Neural cell (in vitro differentiated cells): ENCODE data around the gene FOXJ1. TPM values are rescaled to one million over a fixed set of nuclear protein-coding genes. Genes with fewer than 3 reads are reported as not detected.

ENCODE experiments used
- H2AFZ ChIP-seq: fragments of 200-600, 300-800 bp; sonication (generic), shearing (Covaris generic); 2 replicates; pipeline ENCODE4 v1.6.0; 2014; ENCODE audit warnings: low read depth, mild to moderate bottlenecking, antibody characterized with exemption, low read length, moderate library complexity
- H3F3A ChIP-seq: fragments of 200-600 bp; shearing (Covaris generic); 2 replicates; pipeline ENCODE4 v1.6.1; 2016; ENCODE audit warnings: mild to moderate bottlenecking, moderate library complexity, mixed read lengths, antibody characterized with exemption, low read length; ENCODE audit not compliant: insufficient read depth, poor library complexity, severe bottlenecking
- H3K27ac ChIP-seq: fragments of 200-600, 300-800 bp; sonication (generic), shearing (Covaris generic); 2 replicates; pipeline ENCODE4 v1.5.1; 2014; ENCODE audit warnings: mild to moderate bottlenecking, low read length, moderate library complexity
- H3K27me3 ChIP-seq: fragments of 300-800, 200-600 bp; sonication (generic), shearing (Covaris generic); 2 replicates; pipeline ENCODE4 v1.6.0; 2014; ENCODE audit warnings: mild to moderate bottlenecking, low read depth, low read length, moderate library complexity; ENCODE audit not compliant: insufficient read depth
- H3K36me3 ChIP-seq: fragments of 300-800, 200-600 bp; sonication (generic), shearing (Covaris generic); 2 replicates; pipeline ENCODE4 v1.5.1; 2014; ENCODE audit warnings: mild to moderate bottlenecking, antibody characterized with exemption, low read length, moderate library complexity; ENCODE audit not compliant: insufficient read depth
- H3K4me2 ChIP-seq: fragments of 300-800, 200-600 bp; sonication (generic), shearing (Covaris generic); 2 replicates; pipeline ENCODE4 v1.6.0; 2014; ENCODE audit warnings: mild to moderate bottlenecking, low read length
- H3K4me3 ChIP-seq: fragments of 300-800, 200-600 bp; sonication (generic), shearing (Covaris generic); 2 replicates; pipeline ENCODE4 v1.5.1; 2014; ENCODE audit warnings: mild to moderate bottlenecking, low read length, moderate library complexity
- H3K79me2 ChIP-seq: fragments of 200-600 bp; shearing (Covaris generic); replicated peaks from 2 replicates; pipeline ENCODE4 v1.6.0; 2014; ENCODE audit warnings: mild to moderate bottlenecking, low read length, moderate library complexity; ENCODE audit not compliant: insufficient read depth
- H3K9ac ChIP-seq: fragments of 300-800, 200-600 bp; sonication (generic), shearing (Covaris generic); 2 replicates; pipeline ENCODE4 v1.6.1; 2016; ENCODE audit warnings: mild to moderate bottlenecking, low read length, mixed read lengths
- H3K9me2 ChIP-seq: fragments of 200-600 bp; shearing (Covaris generic); 2 replicates; pipeline ENCODE4 v1.6.1; 2016; ENCODE audit warnings: mild to moderate bottlenecking, low read length, mixed read lengths; ENCODE audit not compliant: insufficient read depth
- H3K9me3 ChIP-seq: fragments of 200-600, 300-800 bp; sonication (generic), shearing (Covaris generic); 2 replicates; pipeline ENCODE4 v1.6.1; 2016; ENCODE audit warnings: mild to moderate bottlenecking, mixed run types, low read length, moderate library complexity, mixed read lengths
- H4K20me1 ChIP-seq: fragments of 200-600 bp; shearing (Covaris generic); 2 replicates; pipeline ENCODE4 v1.6.1; 2016; ENCODE audit warnings: mild to moderate bottlenecking, mixed run types; ENCODE audit not compliant: insufficient read depth
- EP300 ChIP-seq: fragments of 450-650 bp; conservative IDR thresholded peaks from 2 replicates; pipeline ENCODE4 v1.6.1; 2014; ENCODE audit warnings: antibody characterized with exemption, mild to moderate bottlenecking, moderate library complexity; ENCODE audit not compliant: poor library complexity, severe bottlenecking
- EZH2 ChIP-seq: fragments of 200-600, 300-800 bp; shearing (Covaris generic), sonication (generic); IDR thresholded peaks from 2 replicates; pipeline ENCODE4 v1.6.1; 2014; ENCODE audit warnings: antibody characterized with exemption, low read length, borderline replicate concordance, mild to moderate bottlenecking; ENCODE audit not compliant: insufficient read depth, poor library complexity, severe bottlenecking
- MXI1 ChIP-seq: fragments of 450-650 bp; conservative IDR thresholded peaks from 2 replicates; pipeline ENCODE4 v1.6.1; 2014; ENCODE audit warnings: antibody characterized with exemption, mild to moderate bottlenecking; ENCODE audit not compliant: poor library complexity, severe bottlenecking
- POLR2AphosphoS5 ChIP-seq: IDR thresholded peaks from 2 replicates; pipeline ENCODE4 v1.6.1; 2012
- RAD21 ChIP-seq: fragments of 450-650 bp; conservative IDR thresholded peaks from 2 replicates; pipeline ENCODE4 v1.6.1; 2014; ENCODE audit warnings: antibody characterized with exemption, mild to moderate bottlenecking, moderate library complexity
- REST ChIP-seq: IDR thresholded peaks from 2 replicates; pipeline ENCODE4 v1.6.1; 2012; ENCODE audit warnings: borderline replicate concordance
- SMC3 ChIP-seq: fragments of 450-650 bp; conservative IDR thresholded peaks from 2 replicates; pipeline ENCODE4 v1.6.1; 2014; ENCODE audit warnings: antibody characterized with exemption, mild to moderate bottlenecking, moderate library complexity; ENCODE audit not compliant: poor library complexity
- TAF1 ChIP-seq: IDR thresholded peaks from 2 replicates; pipeline ENCODE4 v1.6.1; 2012; ENCODE audit warnings: low read depth
- polyA plus RNA-seq: library from polyadenylated mRNA; depleted of rRNA; stranded (reverse); fragments of >200 nt; gene quantifications from 2 replicates; pipeline ENCODE4 v1.2.3, GENCODE V29; 2014
- TF ChIP-seq, protein P1 (sequence below): fragments of 450-650 bp; IDR thresholded peaks from 2 replicates; pipeline ENCODE4 v1.5.1; 2014; ENCODE audit warnings: antibody characterized with exemption, mild to moderate bottlenecking, moderate library complexity; ENCODE audit not compliant: poor library complexity, severe bottlenecking

Gene FOXJ1
- polyA plus RNA-seq, 1 donor from 2014 or later = 0.56 TPM

GRCh38 chr17:76089680-76090516 lies 51.1 kb downstream of the FOXJ1 start:
- Histone ChIP-seq H3K9me3 (no peaks in the 10 kb centered on the region), H3K36me3 (peaks cover 7% of the 10 kb centered on the region), H3K79me2 (no peaks in the 10 kb centered on the region), H3K4me2 (no peak overlapping the region), H4K20me1 (no peaks in the 10 kb centered on the region), H2AFZ (no peak overlapping the region), H3K9ac (no peak overlapping the region), H3K9me2 (no peaks in the 10 kb centered on the region), H3K4me3 (no peak overlapping the region), H3F3A (no peaks in the 10 kb centered on the region), H3K27me3 (no peaks in the 10 kb centered on the region), H3K27ac (no peak overlapping the region)
- no peak for TF ChIP-seq MXI1
- no peak for TF ChIP-seq EP300
- no peak for TF ChIP-seq EZH2
- TF ChIP-seq POLR2AphosphoS5 = no peak
- no peak for TF ChIP-seq RAD21
- TF ChIP-seq, protein P1, sequence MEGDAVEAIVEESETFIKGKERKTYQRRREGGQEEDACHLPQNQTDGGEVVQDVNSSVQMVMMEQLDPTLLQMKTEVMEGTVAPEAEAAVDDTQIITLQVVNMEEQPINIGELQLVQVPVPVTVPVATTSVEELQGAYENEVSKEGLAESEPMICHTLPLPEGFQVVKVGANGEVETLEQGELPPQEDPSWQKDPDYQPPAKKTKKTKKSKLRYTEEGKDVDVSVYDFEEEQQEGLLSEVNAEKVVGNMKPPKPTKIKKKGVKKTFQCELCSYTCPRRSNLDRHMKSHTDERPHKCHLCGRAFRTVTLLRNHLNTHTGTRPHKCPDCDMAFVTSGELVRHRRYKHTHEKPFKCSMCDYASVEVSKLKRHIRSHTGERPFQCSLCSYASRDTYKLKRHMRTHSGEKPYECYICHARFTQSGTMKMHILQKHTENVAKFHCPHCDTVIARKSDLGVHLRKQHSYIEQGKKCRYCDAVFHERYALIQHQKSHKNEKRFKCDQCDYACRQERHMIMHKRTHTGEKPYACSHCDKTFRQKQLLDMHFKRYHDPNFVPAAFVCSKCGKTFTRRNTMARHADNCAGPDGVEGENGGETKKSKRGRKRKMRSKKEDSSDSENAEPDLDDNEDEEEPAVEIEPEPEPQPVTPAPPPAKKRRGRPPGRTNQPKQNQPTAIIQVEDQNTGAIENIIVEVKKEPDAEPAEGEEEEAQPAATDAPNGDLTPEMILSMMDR = no peak
- TF ChIP-seq SMC3 = no peak
- TF ChIP-seq TAF1 = no peak
- no peak for TF ChIP-seq REST

- H3K79me2 ChIP-seq = no peaks in the 10 kb centered on the region
Observed at GRCh38 chr17:76088868-76089576, 52.0 kb downstream of the FOXJ1 start.

More at GRCh38 chr17:76088868-76089576, 52.0 kb downstream of the FOXJ1 start:
- H3K4me3 ChIP-seq = no peak overlapping the region
- H3K9me2 ChIP-seq = no peaks in the 10 kb centered on the region
- H3K9me3 ChIP-seq = no peaks in the 10 kb centered on the region
- TF ChIP-seq POLR2AphosphoS5 (peak; percentile 15), REST (no peak)
- no peaks in the 10 kb centered on the region for H3K27me3 ChIP-seq
- no peak overlapping the region for H3K4me2 ChIP-seq
- H3K36me3 ChIP-seq = peaks cover 7% of the 10 kb centered on the region
- no peaks in the 10 kb centered on the region for H4K20me1 ChIP-seq
- H3F3A ChIP-seq = no peaks in the 10 kb centered on the region
- H3K27ac ChIP-seq = no peak overlapping the region
- H3K9ac ChIP-seq = no peak overlapping the region
- H2AFZ ChIP-seq = no peak overlapping the region
